ENCODE data around the gene PNMA8C.

PNMA8C gene

GRCh38 chr19:46456930-46457329 lies 28.2 kb upstream of the PNMA8C start:
- no peak for ATAC-seq
- TF ChIP-seq ZNF8 (CRISPR knock-in tag; IDR thresholded peaks at IDR 0.05) = no peak
- TF ChIP-seq OSR1 (CRISPR knock-in tag; IDR thresholded peaks at IDR 0.05) = no peak
- TF ChIP-seq ZC3H10 (CRISPR knock-in tag; IDR thresholded peaks at IDR 0.05) = no peak
- no peak for TF ChIP-seq ISL1 (CRISPR knock-in tag; IDR thresholded peaks at IDR 0.05)
- no peak for TF ChIP-seq PATZ1 (CRISPR knock-in tag; IDR thresholded peaks at IDR 0.05; ENCODE audit: borderline replicate concordance)
- TF ChIP-seq GLIS3 (CRISPR knock-in tag; IDR thresholded peaks at IDR 0.05) = no peak
- TF ChIP-seq ZFP3 (CRISPR knock-in tag; IDR thresholded peaks at IDR 0.05) = no peak
- TF ChIP-seq, protein P1, sequence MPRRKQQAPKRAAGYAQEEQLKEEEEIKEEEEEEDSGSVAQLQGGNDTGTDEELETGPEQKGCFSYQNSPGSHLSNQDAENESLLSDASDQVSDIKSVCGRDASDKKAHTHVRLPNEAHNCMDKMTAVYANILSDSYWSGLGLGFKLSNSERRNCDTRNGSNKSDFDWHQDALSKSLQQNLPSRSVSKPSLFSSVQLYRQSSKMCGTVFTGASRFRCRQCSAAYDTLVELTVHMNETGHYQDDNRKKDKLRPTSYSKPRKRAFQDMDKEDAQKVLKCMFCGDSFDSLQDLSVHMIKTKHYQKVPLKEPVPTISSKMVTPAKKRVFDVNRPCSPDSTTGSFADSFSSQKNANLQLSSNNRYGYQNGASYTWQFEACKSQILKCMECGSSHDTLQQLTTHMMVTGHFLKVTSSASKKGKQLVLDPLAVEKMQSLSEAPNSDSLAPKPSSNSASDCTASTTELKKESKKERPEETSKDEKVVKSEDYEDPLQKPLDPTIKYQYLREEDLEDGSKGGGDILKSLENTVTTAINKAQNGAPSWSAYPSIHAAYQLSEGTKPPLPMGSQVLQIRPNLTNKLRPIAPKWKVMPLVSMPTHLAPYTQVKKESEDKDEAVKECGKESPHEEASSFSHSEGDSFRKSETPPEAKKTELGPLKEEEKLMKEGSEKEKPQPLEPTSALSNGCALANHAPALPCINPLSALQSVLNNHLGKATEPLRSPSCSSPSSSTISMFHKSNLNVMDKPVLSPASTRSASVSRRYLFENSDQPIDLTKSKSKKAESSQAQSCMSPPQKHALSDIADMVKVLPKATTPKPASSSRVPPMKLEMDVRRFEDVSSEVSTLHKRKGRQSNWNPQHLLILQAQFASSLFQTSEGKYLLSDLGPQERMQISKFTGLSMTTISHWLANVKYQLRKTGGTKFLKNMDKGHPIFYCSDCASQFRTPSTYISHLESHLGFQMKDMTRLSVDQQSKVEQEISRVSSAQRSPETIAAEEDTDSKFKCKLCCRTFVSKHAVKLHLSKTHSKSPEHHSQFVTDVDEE (CRISPR knock-in tag; IDR thresholded peaks at IDR 0.05) = no peak
- TF ChIP-seq CSDC2 (CRISPR knock-in tag; IDR thresholded peaks at IDR 0.05) = no peak
- TF ChIP-seq ZNF565 (CRISPR knock-in tag; conservative IDR thresholded peaks at IDR 0.05; ENCODE audit: low read depth) = no peak
- TF ChIP-seq ZNF70 (CRISPR knock-in tag; IDR thresholded peaks at IDR 0.05) = no peak
- no peak for TF ChIP-seq ESRRG (CRISPR knock-in tag; IDR thresholded peaks at IDR 0.05)
- TF ChIP-seq ARNTL (CRISPR knock-in tag; IDR thresholded peaks at IDR 0.05; ENCODE audit: borderline replicate concordance, low read depth) = no peak

DNA sequence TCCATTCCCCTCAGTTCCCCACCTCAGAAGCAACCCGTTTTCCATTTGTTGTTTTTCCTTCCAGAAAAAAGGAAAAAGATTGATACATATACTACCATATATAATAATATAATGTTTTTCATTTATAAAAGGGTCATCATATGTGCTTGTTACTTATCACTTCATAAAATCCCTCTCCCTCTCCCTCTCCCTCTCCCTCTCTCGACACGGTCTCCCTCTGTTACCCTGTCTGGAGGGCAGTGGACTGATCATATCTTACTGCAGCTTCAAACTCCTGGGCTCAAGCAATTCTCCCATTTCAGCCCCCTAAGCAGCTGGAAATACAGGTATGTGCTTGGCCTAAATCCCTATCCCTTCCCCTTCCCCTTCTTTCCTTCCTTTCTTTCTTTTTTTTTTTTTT lies 25.5 kb upstream of the PNMA8C start:
- TF ChIP-seq ZFP30 (CRISPR knock-in tag; IDR thresholded peaks at IDR 0.05) = no peak
- no peak for TF ChIP-seq ARNTL (CRISPR knock-in tag; IDR thresholded peaks at IDR 0.05; ENCODE audit: borderline replicate concordance, low read depth)
- TF ChIP-seq ZNF70 (CRISPR knock-in tag; IDR thresholded peaks at IDR 0.05) = no peak
- TF ChIP-seq OSR1 (CRISPR knock-in tag; IDR thresholded peaks at IDR 0.05) = no peak
- TF ChIP-seq, protein P1 (CRISPR knock-in tag; IDR thresholded peaks at IDR 0.05) = no peak
- TF ChIP-seq RARB (CRISPR knock-in tag; IDR thresholded peaks at IDR 0.05) = no peak
- TF ChIP-seq, protein P2, sequence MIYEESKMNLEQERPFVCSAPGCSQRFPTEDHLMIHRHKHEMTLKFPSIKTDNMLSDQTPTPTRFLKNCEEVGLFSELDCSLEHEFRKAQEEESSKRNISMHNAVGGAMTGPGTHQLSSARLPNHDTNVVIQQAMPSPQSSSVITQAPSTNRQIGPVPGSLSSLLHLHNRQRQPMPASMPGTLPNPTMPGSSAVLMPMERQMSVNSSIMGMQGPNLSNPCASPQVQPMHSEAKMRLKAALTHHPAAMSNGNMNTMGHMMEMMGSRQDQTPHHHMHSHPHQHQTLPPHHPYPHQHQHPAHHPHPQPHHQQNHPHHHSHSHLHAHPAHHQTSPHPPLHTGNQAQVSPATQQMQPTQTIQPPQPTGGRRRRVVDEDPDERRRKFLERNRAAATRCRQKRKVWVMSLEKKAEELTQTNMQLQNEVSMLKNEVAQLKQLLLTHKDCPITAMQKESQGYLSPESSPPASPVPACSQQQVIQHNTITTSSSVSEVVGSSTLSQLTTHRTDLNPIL (CRISPR knock-in tag; IDR thresholded peaks at IDR 0.05; ENCODE audit: low read depth) = no peak
- no peak for TF ChIP-seq CSDC2 (CRISPR knock-in tag; IDR thresholded peaks at IDR 0.05)
- TF ChIP-seq ZNF8 (CRISPR knock-in tag; IDR thresholded peaks at IDR 0.05) = no peak
- no peak for TF ChIP-seq TOX (CRISPR knock-in tag; IDR thresholded peaks at IDR 0.05; ENCODE audit: borderline replicate concordance)
- TF ChIP-seq PATZ1 (CRISPR knock-in tag; IDR thresholded peaks at IDR 0.05; ENCODE audit: borderline replicate concordance) = no peak
- no peak for TF ChIP-seq BACH2 (CRISPR knock-in tag; IDR thresholded peaks at IDR 0.05; ENCODE audit: borderline replicate concordance)
- ATAC-seq = no peak; the same call in 2 of the 3 replicates

DNA sequence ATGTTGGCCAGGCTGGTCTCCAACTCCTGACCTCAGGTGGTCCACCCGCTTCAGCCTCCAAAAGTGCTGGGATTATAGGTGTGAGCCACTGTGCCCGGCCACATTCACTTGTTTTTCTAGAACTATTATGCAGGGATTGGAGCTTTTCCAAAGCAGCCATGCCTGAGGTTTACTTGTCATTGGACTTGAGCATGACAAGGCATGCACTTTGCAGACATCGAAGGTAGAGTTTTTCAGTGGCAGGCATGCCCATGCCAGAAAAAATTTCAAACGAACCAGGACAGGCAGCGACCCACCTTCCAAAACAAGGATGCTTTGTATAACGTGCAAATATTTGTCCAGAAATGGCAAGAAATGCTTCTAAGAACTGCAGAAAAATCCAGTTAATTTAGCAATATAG lies 24.9 kb upstream of the PNMA8C start:
- TF ChIP-seq BACH2 (CRISPR knock-in tag; IDR thresholded peaks at IDR 0.05; ENCODE audit: borderline replicate concordance) (no peak), ZNF565 (CRISPR knock-in tag; conservative IDR thresholded peaks at IDR 0.05; ENCODE audit: low read depth) (no peak), TCF4 (CRISPR knock-in tag; IDR thresholded peaks at IDR 0.05; ENCODE audit: borderline replicate concordance) (no peak), ZC3H10 (CRISPR knock-in tag; IDR thresholded peaks at IDR 0.05) (no peak), CSRNP3 (CRISPR knock-in tag; IDR thresholded peaks at IDR 0.05) (no peak), SNAI2 (CRISPR knock-in tag; IDR thresholded peaks at IDR 0.05) (no peak), ZNF70 (CRISPR knock-in tag; IDR thresholded peaks at IDR 0.05) (no peak)
- TF ChIP-seq, protein P2 (CRISPR knock-in tag; IDR thresholded peaks at IDR 0.05; ENCODE audit: low read depth) = no peak
- no peak for ATAC-seq

Measured in SK-N-SH treated with all-trans-retinoic acid at 6 μM for 48 hours (cell line).